HTR-8/SVneo (cell line): ENCODE data around the gene SLC2A9.

Experiments
- DNase-seq: peaks from one replicate; pipeline ENCODE4 v3.0.0; 2011; ENCODE audit warnings: low spot score, mixed read lengths; ENCODE audit not compliant: insufficient read length
- FAIRE-seq: peaks from 2 replicates; lab custom pipeline; 2011; peaks lifted over from hg19 to GRCh38; lab: Jason Lieb, UNC

The SLC2A9 gene

GRCh38 chr4:10046471-10046870 lies 25.2 kb upstream of the SLC2A9 start:
- DNase-seq, result no peak
- FAIRE-seq, result no peak

GRCh38 chr4:10045481-10045880 lies 24.2 kb upstream of the SLC2A9 start:
- peak; percentile 40 for DNase-seq
- no peak for FAIRE-seq

- DNase-seq (no peak), FAIRE-seq (no peak)
Measured at GRCh38 chr4:10041036-10041435, 19.7 kb upstream of the SLC2A9 start.

GRCh38 chr4:10040049-10040892 lies 19.0 kb upstream of the SLC2A9 start:
- no peak for DNase-seq
- FAIRE-seq, result no peak

- FAIRE-seq (no peak), DNase-seq (no peak)
Measured at GRCh38 chr4:10036807-10037342, 15.6 kb upstream of the SLC2A9 start.

- FAIRE-seq, result no peak
Measured at GRCh38 chr4:10035130-10035529, 13.8 kb upstream of the SLC2A9 start.

GRCh38 chr4:10034612-10035104 lies 13.4 kb upstream of the SLC2A9 start:
- FAIRE-seq (no peak), DNase-seq (no peak)

More at GRCh38 chr4:10035130-10035529, 13.8 kb upstream of the SLC2A9 start:
- no peak for DNase-seq

- DNase-seq, result no peak
Measured at GRCh38 chr4:10034136-10034535, 12.8 kb upstream of the SLC2A9 start.

GRCh38 chr4:10033191-10033881 lies 12.0 kb upstream of the SLC2A9 start:
- FAIRE-seq, result no peak
- peak; percentile 53 for DNase-seq

More at GRCh38 chr4:10034136-10034535, 12.8 kb upstream of the SLC2A9 start:
- no peak for FAIRE-seq

GRCh38 chr4:10032625-10033024 lies 11.3 kb upstream of the SLC2A9 start:
- DNase-seq, result no peak
- no peak for FAIRE-seq

GRCh38 chr4:10031668-10032590 lies 10.6 kb upstream of the SLC2A9 start:
- FAIRE-seq (no peak), DNase-seq (no peak)

GRCh38 chr4:10030972-10031667 lies 9.8 kb upstream of the SLC2A9 start:
- no peak for DNase-seq
- FAIRE-seq, result no peak

GRCh38 chr4:10029403-10029802 lies 8.1 kb upstream of the SLC2A9 start:
- FAIRE-seq, result no peak
- DNase-seq, result no peak

GRCh38 chr4:10028910-10029309 lies 7.6 kb upstream of the SLC2A9 start:
- no peak for FAIRE-seq
- DNase-seq, result no peak

GRCh38 chr4:10026485-10026884 lies 5.2 kb upstream of the SLC2A9 start:
- FAIRE-seq, result no peak
- no peak for DNase-seq

- FAIRE-seq, result no peak
- no peak for DNase-seq
Measured at GRCh38 chr4:10025230-10025806, 4.0 kb upstream of the SLC2A9 start.

GRCh38 chr4:10024303-10024702 lies 3.0 kb upstream of the SLC2A9 start:
- no peak for FAIRE-seq

GRCh38 chr4:10023806-10024205 lies 2.5 kb upstream of the SLC2A9 start:
- FAIRE-seq (no peak), DNase-seq (no peak)

More at GRCh38 chr4:10024303-10024702, 3.0 kb upstream of the SLC2A9 start:
- DNase-seq, result no peak

- no peak for FAIRE-seq
- DNase-seq, result no peak
Measured at GRCh38 chr4:10023050-10023419, 1.7 kb upstream of the SLC2A9 start.
